ENCODE measurements around the gene RELB.
A peak's percentile ranks its signal among the peaks of the same experiment; 100 is the strongest.
"Not testable (repeated sequence)": the region's sequence is repeated elsewhere in the genome, so short reads cannot be mapped to it uniquely, and the experiment has no call there.

RELB gene

GRCh38 chr19:45001087-45001739, at the start of gene RELB:
RELB (plus strand) TSS chr19:45001464; CDS start chr19:45001580, 116 bp downstream.
- DNase-seq (ENCODE audit: low spot score), result peak; percentile 96

DNA sequence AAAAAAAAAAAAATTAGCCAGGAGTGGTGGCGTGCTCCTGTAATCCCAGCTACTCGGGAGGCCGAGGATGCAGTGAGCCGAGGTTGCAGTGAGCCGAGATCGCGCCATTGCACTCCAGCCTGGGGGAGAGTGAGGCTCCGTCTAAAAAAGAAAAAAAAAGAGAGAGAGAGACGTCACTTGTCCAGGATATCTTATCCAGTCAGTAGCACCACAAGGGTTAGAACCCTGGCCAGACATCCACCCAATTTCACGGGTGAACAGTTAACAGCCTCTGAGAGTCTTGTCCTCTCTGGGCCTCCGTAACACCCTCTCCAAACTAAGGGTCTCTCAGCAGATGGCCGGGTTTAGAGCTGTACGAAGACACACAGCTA, 47.0 kb upstream of the RELB start:
- no peak for DNase-seq (ENCODE audit: low spot score)

GRCh38 chr19:44954649-44955504, 46.4 kb upstream of the RELB start, which contains the start of gene CLPTM1:
CLPTM1 (plus strand) TSS chr19:44955380; CDS start chr19:44955396, 16 bp downstream.
- DNase-seq (ENCODE audit: low spot score), result peak; percentile 96

DNA sequence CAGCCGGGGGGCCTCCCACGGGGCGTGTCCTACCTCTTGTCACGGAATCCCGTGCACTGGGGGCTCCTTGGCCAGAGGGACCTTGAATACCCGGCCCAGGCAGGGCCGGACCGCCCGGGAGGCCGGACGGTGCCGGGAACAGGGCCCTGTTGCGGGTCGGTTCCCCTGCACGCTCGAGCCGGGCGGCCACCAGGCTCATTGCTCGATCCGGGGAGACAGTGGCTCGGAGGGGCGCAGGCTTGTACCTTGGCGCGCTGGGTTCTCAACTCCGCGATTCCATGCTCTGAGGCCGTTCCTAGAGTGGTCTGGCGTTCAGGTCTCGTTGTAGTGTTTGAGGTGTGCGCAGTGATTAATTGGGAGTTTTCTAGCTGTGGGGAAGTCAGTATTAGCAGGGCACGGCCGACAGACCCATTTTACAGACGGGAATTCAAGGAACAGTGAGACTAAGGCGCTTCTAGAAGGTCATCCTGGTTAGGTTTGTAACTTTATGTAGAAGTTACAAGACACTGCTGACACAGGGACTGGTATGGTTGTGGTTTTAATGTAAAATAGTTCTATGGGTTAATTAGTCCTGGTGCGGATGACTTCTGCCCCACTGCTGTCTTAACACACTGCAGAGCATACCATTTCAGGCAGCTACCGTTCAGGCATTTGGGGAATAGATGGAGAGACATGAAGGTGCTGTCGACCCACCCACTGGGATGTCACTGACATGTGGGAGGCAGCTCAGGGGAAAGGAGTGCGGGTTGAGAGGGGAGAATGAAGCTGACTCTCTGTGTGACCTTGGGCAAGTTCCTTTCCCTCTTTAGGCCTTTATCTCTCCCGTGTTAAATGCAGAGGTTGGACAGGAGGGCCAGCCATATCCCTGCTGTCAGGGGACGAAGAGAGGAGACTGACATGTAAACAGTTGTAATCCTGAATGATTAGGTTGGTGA, 45.5 kb upstream of the RELB start:
- no peak for DNase-seq (ENCODE audit: low spot score)

DNA sequence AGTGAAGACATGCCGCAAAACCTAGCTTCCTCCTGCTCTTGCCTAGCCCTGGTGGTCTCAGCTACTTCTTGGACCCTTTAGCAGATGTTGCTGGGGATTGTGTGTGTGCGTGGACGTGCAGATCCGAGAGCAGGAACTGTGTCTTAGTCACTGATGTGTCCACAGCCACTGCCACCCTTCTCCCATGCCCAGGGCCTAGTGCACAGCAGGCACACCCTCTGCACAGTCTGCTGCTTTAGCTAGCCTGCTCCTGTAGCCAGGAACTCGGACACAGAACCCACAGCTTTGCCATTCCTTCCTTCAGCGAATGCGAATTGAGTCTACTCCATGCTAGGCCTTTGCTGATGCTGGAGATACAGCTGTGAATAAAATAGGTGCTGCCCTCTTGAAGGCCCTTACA, 43.7 kb upstream of the RELB start:
- DNase-seq (ENCODE audit: low spot score), result no peak

DNA sequence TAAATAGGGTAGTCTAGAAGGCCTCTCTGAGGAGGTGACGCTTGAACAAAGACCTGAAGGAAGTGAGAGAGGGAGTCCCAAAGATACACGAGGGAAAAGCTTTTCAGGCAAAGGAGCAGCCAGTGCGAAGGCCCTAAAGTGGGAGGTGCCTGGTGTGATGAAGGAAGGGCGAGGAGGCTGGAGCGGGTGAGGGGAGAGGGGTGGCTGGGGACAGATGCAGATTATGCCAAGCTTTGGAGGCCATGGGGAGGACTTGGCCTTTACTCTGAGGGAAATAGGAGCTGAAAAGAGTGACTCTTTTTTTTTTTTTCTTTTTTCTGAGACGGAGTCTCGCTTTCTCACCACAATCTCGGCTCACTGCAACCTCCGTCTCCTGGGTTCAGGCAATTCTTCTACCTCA, 43.2 kb upstream of the RELB start:
- no peak for DNase-seq (ENCODE audit: low spot score)

DNA sequence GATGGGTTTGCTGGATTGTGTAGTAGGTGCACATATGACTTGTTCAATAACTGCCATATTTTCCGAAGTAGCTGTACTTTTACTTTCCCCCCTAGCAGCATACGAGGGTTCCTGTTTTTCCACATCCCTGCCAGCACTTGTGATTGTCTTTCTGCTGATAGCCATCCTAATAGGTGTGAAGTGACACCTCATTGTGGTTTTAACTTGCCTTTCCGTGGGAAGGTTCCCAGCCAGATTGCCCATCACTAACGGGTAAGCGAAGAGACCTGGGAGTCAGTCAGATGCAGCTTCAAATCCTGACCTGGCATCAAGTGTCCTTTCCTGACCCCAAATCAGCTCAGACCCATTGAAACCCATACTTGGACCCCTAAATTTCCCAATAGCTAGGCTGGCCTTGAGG, 41.6 kb upstream of the RELB start:
- no peak for DNase-seq (ENCODE audit: low spot score)

- no peak for DNase-seq (ENCODE audit: low spot score)
Observed at GRCh38 chr19:44960906-44961728, 40.1 kb upstream of the RELB start.

- DNase-seq (ENCODE audit: low spot score), result no peak
Observed at GRCh38 chr19:44961821-44962220, 39.4 kb upstream of the RELB start.

DNA sequence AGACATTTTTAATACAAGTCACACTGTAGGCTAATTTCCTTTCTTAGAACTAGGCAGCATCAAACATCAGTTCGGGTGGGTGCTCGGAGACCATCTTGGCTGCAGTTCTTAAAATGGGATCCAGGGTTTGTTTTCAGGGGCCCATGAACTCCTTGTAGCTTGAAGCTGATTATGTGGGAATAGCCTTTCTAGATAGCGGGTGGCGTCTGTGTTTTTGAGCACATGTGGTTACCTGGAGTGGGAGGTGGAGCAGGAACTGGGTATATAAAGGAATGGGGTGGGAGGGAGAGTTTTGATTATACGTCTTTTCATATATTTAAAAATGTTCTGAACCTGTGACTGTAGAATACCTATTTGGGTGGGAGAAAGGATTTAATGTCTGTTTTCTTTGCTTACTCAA, 33.1 kb upstream of the RELB start:
- DNase-seq (ENCODE audit: low spot score), result no peak

GRCh38 chr19:44968670-44969069, 32.6 kb upstream of the RELB start:
- no peak for DNase-seq (ENCODE audit: low spot score)

GRCh38 chr19:44969437-44969836, 31.8 kb upstream of the RELB start:
- no peak for DNase-seq (ENCODE audit: low spot score)

GRCh38 chr19:44971451-44971850, 29.8 kb upstream of the RELB start:
- not testable (repeated sequence) for DNase-seq (ENCODE audit: low spot score)

DNA sequence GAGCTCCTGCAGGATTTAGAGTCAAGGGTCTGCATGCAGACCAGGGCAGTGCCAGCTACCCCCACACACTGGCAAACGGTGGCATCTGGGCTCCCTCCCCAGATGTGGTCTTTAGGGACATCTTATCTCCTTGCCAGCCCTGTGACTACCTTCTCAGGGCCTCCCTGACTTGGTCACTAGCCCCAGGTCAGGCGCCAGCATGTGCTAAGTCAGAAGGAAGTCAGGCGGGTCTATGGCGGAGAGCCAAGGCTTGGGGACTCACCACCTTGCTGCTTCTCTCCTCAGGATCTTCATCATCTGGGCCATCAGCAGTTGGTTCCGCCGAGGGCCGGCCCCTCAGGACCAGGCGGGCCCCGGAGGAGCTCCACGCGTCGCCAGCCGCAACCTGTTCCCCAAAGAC, 28.5 kb upstream of the RELB start:
- no peak for DNase-seq (ENCODE audit: low spot score)

DNA sequence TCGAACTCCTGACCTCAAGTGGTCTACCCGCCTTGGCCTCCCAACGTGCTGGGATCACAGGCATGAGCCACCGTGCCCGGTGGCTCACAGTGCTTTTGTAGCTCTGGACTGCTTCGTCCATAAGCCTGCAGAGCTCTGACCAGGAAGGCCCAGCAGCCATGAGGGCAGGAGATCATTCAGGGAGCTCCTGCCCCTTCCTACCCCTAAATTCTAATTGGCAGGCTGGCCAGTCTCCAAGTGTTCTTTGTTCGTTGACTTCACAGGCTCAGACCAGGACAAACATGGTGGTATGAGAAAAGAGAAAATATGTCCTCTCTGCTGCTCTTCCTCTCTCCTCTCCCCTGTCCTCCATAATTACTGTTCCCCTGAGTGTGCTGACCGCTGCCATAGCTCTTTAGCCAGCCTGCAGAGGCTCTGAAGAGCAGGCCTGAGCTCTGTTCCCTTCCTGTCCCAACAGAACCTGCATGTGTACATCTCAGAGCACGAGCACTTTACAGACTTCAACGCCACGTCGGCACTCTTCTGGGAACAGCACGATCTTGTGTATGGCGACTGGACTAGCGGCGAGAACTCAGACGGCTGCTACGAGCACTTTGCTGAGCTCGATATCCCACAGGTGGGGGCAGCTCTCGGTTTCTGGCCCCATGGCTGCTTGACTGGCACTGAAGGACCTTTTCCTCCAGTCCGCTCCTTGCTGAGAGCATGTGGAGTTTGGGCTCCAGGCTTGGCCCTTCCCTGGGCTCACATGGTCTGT, 27.1 kb upstream of the RELB start:
- DNase-seq (ENCODE audit: low spot score), result no peak

GRCh38 chr19:44974857-44975256, 26.4 kb upstream of the RELB start:
- DNase-seq (ENCODE audit: low spot score), result no peak

DNA sequence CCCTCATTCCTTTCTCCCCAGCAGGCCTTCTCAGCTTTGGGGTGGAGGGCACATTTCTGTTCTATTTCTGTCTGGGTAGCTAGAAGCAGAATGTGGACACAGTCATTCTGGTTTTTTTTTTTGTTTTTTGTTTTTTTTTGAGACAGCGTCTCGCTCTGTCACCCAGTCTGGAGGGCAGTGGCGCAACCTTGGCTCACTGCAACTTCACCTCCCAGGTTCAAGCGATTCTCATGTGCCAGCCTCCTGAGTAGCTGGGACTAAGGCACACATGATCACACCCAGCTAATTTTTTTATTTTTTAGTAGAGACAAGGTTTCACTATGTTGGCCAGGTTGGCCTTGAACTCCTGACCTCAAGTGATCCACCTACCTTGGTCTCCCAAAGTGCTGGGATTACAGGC, 25.8 kb upstream of the RELB start:
- DNase-seq (ENCODE audit: low spot score), result no peak

DNA sequence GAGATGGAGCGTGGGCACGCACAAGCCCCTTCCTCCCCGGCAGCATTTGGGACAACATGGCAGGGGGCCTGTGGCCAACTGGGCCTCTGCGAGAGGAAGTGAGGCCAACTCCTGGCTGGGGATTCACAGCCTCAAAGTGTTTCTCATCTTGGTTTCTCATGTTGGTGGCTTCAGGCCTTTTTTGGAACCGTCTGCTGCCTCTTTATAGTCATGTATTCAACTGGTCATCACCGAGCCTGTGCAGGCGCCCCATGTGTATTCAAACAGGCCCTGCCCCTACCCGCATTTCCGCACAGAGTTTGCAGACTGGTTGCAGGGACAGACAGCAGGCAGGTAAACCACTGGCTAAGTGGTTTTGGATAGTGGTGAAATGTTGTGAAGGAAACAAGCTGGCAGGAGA, 17.3 kb upstream of the RELB start:
- DNase-seq (ENCODE audit: low spot score), result no peak

DNA sequence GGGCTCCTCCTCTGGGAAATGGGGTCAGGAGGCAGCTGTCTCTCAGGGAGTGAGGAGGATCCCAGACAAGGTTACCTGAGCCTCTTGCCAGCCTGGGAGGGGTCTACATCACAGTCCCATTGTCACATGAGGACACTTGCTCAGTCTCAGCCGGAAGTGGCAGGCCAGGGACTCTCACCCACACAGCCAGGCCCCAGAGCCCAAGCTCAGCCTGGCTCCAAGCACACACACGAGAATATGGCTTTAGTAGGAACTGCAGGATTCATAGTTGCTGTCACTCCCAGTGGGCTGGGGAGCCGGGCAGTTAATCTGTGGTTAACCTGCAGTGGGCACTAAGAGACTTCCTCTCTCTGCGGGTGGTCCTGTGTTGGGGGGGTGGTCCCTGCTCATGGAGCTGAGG, 15.8 kb upstream of the RELB start:
- no peak for DNase-seq (ENCODE audit: low spot score)

DNA sequence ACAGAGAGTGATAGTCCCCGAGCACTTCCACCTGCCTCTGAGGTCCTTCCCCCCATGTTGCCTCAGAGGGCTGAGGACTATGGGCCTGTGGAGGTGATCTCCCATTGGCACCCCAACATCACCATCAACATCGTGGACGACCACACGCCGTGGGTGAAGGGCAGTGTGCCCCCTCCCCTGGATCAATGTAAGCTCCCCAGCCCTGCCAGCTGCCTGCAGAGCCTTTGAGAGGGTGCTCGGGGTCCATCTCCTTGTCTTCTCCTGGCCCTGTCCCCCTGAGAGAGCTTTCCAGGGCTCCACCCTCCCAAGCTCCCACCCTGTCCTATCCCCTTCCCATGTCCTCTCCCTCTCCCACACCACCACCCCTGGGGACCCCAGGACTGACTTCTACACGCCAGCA, 14.9 kb upstream of the RELB start:
- no peak for DNase-seq (ENCODE audit: low spot score)

DNA sequence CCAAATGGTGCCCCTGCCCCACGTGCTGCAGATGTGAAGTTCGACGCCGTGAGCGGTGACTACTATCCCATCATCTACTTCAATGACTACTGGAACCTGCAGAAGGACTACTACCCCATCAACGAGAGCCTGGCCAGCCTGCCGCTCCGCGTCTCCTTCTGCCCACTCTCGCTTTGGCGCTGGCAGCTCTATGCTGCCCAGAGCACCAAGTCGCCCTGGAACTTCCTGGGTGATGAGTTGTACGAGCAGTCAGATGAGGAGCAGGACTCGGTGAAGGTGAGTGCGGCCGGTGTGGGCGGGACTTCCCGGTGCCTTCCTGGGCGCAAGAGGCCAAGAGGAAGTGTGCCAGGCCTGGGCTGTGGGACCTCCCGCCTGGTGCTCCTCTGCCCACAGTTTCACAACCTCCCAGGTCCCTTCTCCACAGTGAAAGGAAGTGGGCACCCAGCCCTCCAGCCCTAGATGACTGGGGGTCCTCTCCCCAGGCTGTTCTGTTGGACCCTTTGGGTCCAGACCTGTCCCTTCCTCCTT, 14.1 kb upstream of the RELB start:
- no peak for DNase-seq (ENCODE audit: low spot score)
